NCI-H128 (cell line): ENCODE results near the gene LBR.

Source experiments
- DNase-seq: peaks from one replicate; lab custom pipeline; 2025; ENCODE audit not compliant: unreplicated experiment; lab: John Stamatoyannopoulos, UW

LBR gene

GRCh38 chr1:225464851-225465792 is 37.3 kb upstream of the LBR start:
- no peak for DNase-seq

- peak; percentile 63 for DNase-seq
These were observed 35.1 kb upstream of the LBR start for GRCh38 chr1:225462714-225463574.

- DNase-seq = peak; percentile 56
These were observed 34.5 kb upstream of the LBR start for GRCh38 chr1:225462429-225462713.

GRCh38 chr1:225461533-225462428 is 33.9 kb upstream of the LBR start:
- DNase-seq = no peak

- no peak for DNase-seq
These were observed 33.1 kb upstream of the LBR start for GRCh38 chr1:225460737-225461532.

GRCh38 chr1:225460021-225460736 is 32.3 kb upstream of the LBR start:
- DNase-seq = no peak

GRCh38 chr1:225458222-225458631 is 30.4 kb upstream of the LBR start:
- no peak for DNase-seq

- DNase-seq = no peak
These were observed 26.9 kb upstream of the LBR start for GRCh38 chr1:225454733-225455132.

- DNase-seq = no peak
These were observed 26.2 kb upstream of the LBR start for GRCh38 chr1:225453797-225454648.

- no peak for DNase-seq
These were observed 24.1 kb upstream of the LBR start for GRCh38 chr1:225451840-225452515.

- no peak for DNase-seq
These were observed 23.5 kb upstream of the LBR start for GRCh38 chr1:225451340-225451739.

- no peak for DNase-seq
These were observed 22.8 kb upstream of the LBR start for GRCh38 chr1:225450491-225451191.

- DNase-seq = no peak
These were observed 21.9 kb upstream of the LBR start for GRCh38 chr1:225449774-225450173.

GRCh38 chr1:225449261-225449660 is 21.4 kb upstream of the LBR start:
- no peak for DNase-seq

- DNase-seq = no peak
These were observed 20.4 kb upstream of the LBR start for GRCh38 chr1:225448146-225448805.

GRCh38 chr1:225447650-225448089 is 19.8 kb upstream of the LBR start:
- DNase-seq = no peak
